HG03442 (cell line): ENCODE results near the gene OR10C1.

Experiments
- ATAC-seq: cut with Tn5 transposase; IDR thresholded peaks from one replicate; pipeline ENCODE4 v1.9.1; 2021; ENCODE audit warnings: mild to moderate bottlenecking, moderate library complexity; ENCODE audit not compliant: unreplicated experiment

OR10C1 gene

GRCh38 chr6:29474996-29475395 is 35.9 kb downstream of the OR10C1 start:
- ATAC-seq, result no peak

GRCh38 chr6:29477923-29478450 is 38.9 kb downstream of the OR10C1 start:
- ATAC-seq, result no peak

- no peak for ATAC-seq
Observed at GRCh38 chr6:29478740-29479139, 39.6 kb downstream of the OR10C1 start.

GRCh38 chr6:29479560-29479959 is 40.5 kb downstream of the OR10C1 start:
- ATAC-seq, result no peak

- no peak for ATAC-seq
Observed at GRCh38 chr6:29483186-29483585, 44.1 kb downstream of the OR10C1 start.

GRCh38 chr6:29483735-29484134 is 44.6 kb downstream of the OR10C1 start:
- ATAC-seq, result no peak

- ATAC-seq, result no peak
Observed at GRCh38 chr6:29486577-29486976, 47.5 kb downstream of the OR10C1 start.

- no peak for ATAC-seq
Observed at GRCh38 chr6:29487131-29487530, 48.0 kb downstream of the OR10C1 start.

- no peak for ATAC-seq
Observed at GRCh38 chr6:29487660-29488059, 48.6 kb downstream of the OR10C1 start, which contains the start of gene MAS1L. MAS1L (minus strand) TSS chr6:29487956; CDS start chr6:29487902, 54 bp downstream.

GRCh38 chr6:29488874-29489273 is 49.8 kb downstream of the OR10C1 start:
- no peak for ATAC-seq

- ATAC-seq, result no peak
Observed at GRCh38 chr6:29489286-29489685, 50.2 kb downstream of the OR10C1 start.

- no peak for ATAC-seq
Observed at GRCh38 chr6:29490055-29490454, 50.9 kb downstream of the OR10C1 start.

- ATAC-seq, result no peak
Observed at GRCh38 chr6:29490552-29490951, 51.4 kb downstream of the OR10C1 start.
